ENCODE results near the gene RARA.
A peak's percentile ranks its signal among the peaks of the same experiment; 100 is the strongest.

Gene RARA

DNA sequence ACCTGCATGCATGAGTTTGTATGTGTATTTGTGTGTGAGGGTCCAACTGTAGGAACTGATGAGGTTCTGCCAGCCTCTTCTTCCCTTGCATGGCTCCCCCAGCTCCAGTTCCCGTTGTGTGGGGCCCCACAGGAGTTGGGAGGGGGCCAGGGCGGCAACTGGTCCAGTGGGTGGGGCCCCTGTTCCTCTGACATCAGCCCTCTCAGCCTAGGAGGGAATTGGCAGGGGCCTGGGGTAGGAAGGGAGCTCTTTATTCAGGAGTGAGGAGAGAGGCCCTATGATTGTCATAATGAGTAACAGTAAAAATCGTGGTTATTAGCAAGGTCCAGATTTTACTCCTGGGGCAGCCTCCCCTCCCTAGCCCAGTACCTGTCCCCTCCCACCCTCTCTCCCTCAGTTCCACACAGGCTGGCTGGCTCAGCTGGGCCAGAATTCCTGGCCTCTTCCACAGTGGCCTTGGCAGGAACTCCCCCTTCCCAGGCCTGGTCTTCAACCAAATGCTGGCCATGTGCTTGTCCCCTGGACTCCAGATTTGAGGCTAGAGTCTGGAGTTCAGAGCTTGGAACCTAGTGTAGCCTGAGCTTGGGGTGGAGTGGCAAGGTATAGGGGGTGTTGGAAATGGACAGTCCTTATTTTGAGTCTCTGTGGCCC, 18.9 kb downstream of the RARA start:
- DNase-seq (ENCODE audit: low read depth in 4 of 4, low spot score in 1 of 4) = no peak

DNA sequence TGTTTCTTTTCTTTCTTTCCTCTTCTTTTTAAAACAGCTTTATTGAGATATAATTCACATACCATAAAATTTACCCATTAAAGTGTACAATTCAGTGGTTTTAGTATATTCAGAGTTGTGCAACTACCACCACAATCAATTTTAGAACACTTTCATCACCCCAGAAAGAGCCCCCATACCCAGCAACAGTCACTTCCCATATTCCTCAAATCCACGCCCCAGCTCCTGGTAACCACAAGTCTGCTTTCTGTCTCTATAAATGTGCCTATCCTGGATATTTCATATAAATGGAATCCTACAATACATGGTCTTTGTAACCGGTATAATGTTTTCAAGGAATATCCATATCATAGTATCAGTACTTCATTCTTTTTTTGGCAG, 19.4 kb downstream of the RARA start:
- no peak for DNase-seq (ENCODE audit: low read depth in 4 of 4, low spot score in 1 of 4)

DNA sequence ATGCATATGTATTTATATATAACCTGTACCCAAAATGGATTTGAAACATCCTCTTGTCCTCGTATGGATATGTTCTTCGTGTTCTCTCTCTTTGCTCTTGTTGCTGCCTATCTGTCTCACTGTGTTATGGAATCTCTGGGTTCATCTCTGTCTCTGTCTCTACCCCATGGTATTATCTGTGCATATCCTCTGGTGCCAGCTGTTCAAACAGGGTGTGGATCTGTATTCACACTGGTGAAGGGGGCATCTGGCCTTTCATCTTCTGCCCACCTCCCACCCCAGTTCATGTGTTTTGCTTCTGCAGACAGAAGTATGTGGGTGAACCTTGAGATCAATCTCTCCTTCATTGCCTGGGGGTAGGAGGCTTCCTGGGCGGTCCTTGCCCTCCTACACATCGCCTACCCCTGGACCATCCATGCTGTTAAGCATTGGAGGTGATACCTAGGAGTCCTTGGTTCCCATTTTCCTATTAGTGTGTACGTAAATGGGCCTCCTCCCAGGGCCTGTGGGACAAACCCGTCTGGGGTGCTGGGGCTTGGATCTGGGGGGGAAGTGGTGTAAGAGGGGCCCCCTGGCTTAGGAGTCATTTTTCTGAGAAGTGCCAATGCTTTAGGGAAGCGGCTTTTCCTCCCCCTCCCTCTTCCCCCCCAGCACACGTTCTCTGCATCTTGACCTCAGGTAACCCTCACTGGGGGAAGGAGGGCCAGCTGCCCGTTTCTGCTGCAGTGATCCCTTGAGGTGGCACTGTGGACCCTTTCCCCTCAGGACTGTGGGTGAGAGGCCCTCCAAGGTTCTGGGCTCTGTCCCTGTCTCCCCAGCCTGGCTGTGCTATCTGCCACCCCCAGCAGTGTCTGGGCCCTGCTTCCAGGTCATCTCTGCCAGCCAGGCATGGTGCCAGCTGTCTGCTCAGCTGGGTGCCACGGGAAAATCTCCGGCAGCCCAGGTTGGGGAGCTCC, 21.1 kb downstream of the RARA start:
- no peak for DNase-seq (ENCODE audit: low read depth in 4 of 4, low spot score in 1 of 4)

DNA sequence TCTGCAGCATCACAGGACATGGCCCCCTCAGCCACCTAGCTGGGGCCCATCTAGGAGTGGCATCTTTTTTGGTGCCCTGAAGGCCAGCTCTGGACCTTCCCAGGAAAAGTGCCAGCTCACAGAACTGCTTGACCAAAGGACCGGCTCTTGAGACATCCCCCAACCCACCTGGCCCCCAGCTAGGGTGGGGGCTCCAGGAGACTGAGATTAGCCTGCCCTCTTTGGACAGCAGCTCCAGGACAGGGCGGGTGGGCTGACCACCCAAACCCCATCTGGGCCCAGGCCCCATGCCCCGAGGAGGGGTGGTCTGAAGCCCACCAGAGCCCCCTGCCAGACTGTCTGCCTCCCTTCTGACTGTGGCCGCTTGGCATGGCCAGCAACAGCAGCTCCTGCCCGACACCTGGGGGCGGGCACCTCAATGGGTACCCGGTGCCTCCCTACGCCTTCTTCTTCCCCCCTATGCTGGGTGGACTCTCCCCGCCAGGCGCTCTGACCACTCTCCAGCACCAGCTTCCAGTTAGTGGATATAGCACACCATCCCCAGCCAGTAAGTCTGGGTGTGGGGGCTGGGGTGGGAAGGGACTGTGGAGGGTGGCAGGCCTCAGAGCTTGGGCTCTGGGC, 22.0 kb downstream of the RARA start:
- no peak for DNase-seq (ENCODE audit: low read depth in 4 of 4, low spot score in 1 of 4)

DNA sequence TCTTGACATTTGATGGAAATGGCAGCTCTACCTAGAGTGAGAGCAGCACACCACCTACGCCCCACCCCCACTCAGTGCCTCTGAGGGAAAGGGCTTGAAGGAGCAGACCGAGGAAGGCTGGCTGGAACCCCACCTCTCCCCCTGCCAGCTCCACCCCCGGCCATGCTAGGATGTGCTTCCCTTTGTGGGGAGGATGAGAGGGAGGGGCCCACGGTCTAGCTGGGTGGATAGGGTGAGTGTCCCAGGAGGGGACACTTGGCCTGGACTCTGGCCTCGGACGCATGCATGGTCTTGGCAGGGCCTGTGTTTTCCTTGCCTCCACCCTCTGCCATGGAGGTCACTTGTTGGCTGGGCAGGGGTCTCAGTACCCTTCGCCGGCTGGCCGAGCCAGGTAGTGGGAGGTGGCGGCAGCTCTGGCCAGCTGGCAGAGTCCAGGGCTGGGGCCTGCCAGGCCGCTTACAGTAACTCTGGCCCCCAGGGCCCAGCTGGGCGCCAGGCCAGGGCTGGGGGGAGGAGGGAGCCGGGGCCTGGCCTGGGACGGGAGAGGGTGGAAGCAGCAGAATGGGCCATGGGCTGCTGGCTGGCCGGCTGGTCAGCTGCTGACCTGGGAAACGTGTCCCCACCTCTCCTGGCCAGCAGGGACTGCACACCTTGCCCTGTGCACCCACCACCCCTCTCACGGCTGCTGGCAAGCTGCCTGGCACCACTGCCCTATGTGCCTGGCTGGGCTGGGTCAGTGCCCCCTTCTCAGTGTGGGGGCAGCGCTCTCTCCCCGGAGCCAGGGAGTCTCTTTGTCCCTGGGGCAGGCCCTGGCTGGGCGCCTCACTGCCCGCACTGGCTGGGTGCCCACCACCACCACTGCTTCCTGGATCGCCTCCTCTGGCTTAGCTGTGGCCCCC, 23.0 kb downstream of the RARA start:
- DNase-seq (ENCODE audit: low read depth in 4 of 4, low spot score in 1 of 4) = no peak

DNA sequence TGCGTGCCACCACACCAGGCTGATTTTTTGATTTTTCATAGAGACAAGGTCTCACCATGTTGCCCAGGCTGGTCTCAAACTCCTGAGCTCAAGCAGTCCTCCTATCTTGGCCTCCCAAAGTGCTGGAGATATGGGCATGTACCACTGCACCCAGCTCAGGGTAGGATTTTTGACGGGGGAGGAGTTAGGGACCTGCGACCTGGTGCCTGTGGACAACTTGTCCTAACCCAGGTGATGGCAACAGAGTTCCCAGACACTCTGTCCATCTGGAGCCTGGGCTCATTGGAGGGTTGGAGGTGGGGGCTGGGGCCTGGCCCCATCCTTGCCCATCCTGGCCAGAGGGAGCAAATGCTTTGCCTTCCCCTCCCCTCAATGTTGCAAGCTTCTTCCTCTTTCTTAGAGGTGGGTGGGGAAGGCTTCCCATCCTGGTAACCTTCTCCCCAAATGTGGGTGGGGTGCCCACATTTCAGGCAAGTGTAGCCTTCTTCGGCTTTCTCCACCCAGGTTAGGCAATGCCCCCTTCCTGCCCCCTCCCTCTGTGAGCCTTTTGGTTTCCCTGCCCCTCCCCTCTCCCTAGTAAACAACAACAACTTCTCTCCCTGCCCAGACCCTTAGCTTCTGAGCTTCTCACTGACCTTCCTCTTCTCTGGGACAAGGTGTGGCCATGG, 24.9 kb downstream of the RARA start:
- DNase-seq (ENCODE audit: low read depth in 4 of 4, low spot score in 1 of 4) = no peak

DNA sequence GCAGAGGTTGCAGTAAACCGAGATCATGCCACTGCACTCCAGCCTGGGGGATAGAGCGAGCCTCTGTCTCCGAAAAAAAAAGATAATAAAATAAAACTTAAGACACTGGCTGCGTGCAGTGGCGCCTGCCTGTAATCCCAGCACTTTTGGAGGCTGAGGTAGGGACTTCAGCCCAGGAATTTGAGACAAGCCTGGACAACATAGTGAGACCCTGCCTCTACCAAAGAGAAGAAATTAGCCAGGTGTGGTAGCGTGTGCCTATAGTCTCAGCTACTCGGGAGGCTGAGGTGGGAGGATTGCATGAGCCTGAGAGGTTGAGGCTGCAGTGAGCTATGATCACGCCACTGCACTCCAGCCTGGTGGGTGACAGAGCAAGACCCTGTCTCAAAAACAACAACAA, 26.6 kb downstream of the RARA start:
- DNase-seq (ENCODE audit: low read depth in 4 of 4, low spot score in 1 of 4) = no peak

DNA sequence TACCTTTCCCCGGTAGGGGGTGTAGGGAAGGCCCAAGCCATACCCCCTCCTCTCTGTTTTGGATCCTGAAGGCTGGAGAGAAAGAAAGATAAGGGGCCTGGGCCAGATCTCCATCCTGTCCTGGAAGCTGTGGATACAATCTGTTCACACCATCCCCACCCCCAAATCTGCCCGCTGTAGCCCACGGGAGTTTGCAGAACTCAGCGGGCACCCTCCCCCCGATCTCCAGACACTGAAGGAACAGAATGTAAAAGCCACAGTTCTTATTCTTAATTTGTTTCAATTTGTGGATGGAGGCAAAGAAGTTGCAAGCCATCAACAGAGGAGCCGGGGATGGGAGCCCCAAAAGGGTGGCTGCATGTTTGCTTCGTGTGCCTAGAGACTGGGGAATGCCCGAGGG, 28.4 kb downstream of the RARA start:
- DNase-seq (ENCODE audit: low read depth in 4 of 4, low spot score in 1 of 4) = no peak

DNA sequence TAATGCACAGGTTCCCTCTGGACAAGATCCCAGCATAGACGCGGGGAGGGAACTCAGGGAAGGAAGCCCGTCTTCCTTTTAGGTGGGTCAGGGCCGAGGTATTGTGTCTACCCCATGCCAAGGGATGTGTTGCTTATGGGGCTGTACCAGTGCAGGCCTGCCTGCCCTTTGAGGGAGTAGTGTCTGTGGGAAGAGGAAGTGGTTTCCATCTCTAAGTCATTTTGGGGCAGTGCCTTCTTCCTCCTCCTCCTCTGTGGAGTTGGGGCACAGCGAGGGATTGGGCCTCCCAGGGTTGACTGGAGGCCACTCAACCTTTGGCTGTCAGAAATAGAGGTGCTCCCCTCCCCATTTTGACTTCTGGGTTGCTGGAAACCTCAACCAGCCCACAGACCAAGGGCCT, 29.1 kb downstream of the RARA start:
- DNase-seq (ENCODE audit: low read depth in 4 of 4, low spot score in 1 of 4) = no peak

DNA sequence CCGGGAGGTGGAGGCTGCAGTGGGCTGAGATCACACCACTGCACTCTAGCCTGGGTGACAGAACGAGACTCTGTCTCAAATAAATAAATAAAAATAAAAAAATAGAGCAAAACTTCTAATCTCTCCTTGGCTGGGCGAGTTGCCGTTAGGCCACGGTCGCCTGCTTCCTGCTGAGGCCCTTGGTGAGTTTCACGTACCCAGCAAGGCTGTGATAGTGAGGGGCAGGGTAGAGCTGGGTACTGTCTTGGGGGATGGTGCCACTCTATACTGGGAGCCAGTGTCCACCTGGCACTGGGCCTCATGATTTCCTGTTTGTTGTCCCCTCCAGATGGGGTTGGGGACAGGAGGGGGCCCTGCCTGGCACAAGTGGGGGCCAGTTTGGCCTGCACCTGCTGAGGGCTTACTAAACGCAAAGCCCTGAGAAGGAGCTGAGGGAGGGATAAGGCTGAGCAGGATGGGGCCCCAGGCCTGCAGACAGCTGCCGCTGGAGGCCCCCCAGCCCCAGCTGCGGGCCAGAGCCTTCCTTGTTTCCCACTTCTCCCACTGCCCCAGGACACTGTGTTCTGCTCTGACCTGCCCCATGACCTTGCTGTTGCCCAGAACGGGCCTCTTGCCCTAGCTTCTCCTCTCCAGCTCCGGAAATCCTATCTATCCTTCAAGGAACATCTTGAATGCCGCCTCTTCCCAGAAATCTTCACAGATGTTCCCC, 30.1 kb downstream of the RARA start:
- DNase-seq (ENCODE audit: low read depth in 4 of 4, low spot score in 1 of 4) = no peak

DNA sequence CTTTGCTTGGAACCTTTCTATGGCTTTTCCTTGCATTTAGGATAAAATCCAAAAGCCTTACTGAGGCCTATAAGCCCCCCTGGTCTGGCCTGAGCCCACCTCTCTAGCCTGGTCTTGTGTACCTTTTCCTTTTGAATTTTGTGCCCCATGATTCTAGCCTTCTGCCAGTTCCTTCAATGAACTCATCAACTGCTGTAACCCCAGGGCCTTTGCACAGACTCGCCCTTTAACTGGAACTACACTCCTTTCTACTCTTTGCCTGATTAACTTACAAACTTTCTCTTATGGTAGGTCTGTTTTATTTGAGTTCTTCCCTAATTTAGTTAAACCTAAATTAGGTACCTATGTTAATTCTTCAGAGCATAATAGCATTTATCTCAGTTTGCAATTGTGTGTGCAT, 31.3 kb downstream of the RARA start:
- DNase-seq (ENCODE audit: low read depth in 4 of 4, low spot score in 1 of 4) = no peak

DNA sequence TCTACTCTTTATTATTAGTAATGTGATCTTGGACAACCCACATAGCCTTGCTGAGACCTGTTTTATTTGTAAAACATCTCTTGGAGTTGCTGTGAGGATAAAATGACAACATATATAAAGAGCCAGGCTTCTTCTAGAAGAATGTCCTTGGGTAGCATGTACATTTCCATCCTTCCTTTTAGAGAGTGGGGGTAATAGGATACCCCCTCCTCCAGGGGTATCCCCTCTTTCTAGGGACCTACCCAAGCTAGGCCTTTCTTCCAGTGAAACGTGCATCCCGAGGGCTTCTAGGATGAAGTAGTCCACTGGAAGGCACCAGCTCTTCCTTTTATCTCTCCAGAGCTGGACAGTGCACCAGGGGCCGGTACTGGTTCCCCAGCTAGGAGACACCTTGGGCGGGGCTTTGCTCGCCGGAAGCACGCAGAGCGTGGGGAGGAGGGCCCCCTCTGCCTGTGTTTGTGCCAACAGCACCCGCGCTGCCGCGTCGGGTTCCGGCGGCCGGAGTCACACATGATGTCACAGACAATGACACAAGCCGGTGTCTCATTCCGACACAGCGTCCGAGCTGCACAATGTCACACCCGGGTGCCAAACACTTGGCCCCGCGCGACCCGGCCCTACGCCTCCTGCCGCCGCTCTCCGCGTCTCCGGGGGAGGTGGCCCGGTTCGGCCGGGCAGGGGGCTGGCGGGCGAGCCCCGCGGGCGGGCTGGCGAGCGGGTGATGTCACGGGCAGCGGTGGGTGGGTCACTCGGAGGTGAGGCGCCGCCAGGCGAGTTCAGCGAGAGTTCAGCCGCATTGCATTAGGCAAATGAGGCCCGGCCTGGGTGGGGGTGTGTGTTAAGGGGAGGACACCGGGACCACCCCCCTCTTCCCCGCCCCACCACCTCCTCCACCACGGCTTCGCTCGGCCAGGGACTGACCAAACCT, 32.2 kb downstream of the RARA start:
- peak in 3 of 4 experiments; percentile 54 to 76 (median 65) for DNase-seq (ENCODE audit: low read depth in 4 of 4, low spot score in 1 of 4)

DNA sequence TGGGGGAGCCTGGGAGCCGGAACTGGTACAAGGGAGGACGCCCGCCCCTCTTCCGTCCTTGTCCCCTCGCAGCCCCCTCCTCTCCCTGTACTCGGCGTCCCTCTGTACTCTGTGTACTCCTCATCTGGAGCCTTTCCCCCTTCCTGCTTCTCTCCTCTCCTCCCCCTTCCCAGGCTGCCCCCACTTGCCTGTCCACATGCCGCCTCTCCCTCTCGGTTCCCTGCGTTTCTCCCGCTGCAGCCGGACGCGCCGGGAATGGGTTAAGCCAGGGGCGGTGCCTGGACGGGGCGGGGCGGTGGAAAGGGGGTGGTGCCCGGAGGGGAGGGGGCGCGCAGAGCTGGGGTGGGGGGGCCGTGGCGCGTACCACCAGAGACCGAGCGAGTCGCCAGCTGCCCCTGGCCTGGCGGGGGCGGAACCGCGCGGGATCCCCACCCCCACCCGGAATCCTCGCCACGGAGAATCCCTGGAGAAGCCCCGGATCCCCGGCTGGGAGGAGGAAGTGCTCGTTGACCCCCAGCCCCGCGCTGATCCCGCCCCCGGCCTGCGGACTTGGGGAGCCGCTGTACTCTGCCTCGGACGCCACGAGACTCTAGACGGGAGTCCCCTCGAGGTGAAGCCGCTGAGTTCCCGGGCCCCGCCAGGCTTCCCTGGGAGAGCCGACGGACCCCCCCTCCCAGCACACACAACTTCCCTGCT, 33.0 kb downstream of the RARA start:
- DNase-seq (ENCODE audit: low read depth in 4 of 4, low spot score in 1 of 4) = no peak

DNA sequence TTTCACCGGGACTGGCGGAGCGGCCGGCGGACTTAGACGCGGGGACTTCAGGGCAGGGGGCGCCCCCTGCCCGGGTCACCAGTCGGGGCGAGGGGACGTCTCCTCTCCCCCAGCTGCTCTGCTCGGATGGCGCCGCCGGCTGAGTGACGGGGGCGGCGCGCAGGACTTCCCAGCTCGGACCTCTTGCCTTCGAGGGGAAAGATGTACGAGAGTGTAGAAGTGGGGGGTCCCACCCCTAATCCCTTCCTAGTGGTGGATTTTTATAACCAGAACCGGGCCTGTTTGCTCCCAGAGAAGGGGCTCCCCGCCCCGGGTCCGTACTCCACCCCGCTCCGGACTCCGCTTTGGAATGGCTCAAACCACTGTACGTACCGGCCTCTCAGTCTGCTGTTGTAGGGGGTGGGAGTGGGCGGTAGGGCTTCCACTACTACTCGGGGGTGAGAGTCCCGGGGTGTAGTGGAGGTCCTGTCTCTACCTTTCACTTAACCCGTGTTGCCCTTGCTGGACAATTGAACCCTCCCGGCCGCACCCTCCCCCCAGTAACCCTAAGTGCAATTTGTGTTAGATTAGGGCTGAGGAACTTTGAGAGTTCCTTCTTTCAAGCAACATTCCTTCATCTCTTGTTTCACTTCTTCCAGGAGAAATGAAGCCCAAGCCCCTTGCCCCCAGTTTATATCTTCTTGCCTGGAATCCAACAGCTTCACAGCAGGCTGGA, 33.7 kb downstream of the RARA start:
- no peak for DNase-seq (ENCODE audit: low read depth in 4 of 4, low spot score in 1 of 4)

DNA sequence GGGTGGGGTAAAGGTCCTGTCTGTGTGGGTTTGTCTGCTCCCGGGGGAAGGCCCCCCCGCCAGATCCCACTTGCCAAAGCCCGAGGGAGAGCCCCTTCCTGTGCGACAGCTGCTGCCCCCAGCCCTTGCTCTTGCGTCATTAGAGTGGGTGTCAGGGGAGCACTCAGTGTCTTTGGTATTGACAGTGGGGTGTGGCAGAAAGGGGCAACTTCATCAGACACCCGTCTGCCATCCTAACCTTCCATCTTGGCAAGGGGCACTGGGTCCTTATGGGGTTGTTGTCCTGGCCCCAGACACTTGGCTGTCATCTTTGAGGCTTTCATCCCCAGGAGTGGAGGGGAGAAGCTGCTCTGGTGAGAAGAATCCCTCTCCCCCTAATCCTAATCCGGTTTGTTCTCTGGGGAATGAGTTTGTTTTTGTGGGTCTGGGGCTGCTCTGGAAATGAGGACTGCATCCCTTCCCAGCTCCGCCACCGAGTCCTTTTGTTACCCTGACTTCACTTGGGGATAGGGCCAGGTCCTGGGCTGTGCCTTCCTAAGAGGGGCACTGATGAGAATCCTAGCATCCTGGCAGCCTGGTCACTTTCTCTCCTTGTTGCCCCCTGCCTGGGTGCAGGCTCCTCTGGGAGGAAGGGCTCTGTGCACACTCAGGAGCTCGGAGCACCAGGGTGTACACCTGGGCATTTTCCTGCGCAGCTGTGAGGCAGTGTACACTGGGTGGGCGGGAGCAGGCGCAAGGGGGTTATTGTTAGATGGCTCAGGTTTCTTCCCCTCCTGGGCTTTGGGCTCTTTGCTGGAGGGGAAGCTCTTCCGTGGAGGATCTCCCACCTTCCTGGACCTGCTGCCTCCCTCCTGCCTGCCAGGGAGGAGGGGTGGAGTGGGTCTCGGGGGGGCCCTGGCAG, 34.5 kb downstream of the RARA start:
- no peak for DNase-seq (ENCODE audit: low read depth in 4 of 4, low spot score in 1 of 4)

DNA sequence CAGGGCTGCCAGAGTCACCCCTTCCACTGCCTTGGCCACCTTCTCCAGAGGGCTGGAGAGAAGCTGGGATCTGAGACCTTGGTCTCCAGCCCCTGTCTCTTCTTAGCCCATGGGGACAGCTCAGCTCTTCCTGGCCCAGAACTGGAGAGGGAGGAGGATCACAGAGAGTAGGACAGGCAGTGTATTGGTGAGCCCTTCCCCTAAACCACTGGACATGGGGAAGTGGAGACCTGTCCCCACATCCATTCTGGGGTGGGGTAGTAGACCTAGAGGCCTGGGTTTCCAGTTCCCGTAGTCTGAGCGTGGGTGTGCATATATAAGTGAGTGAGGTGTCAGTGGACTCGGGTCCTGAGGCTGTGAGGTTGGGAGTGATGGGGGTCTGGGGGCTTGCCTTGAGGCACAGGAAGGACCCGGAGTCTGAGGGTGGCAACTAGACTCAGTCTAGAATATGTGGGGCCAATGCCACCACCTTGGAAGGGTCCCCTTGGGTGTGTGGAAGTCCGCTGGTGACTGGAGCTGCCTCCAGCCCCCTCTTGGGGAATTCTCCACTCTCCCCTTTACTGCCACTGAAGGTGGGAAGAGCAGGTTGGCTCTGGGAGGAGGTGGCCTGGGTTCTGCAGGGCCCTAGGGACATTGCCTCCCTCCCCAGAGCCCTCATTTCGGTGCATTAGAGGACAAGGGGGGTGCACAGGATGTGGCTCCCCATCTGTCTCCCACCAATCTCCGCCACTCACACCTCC, 35.6 kb downstream of the RARA start:
- DNase-seq (ENCODE audit: low read depth in 4 of 4, low spot score in 1 of 4) = no peak

All from stimulated activated CD4-positive, alpha-beta T cell treated with anti-CD3 and anti-CD28 coated beads, Interleukin-1b, Interleukin-23, amount 100 ng/mL, for 24 hours (primary cell).